ENCODE data around the gene MYOZ3.

DNA sequence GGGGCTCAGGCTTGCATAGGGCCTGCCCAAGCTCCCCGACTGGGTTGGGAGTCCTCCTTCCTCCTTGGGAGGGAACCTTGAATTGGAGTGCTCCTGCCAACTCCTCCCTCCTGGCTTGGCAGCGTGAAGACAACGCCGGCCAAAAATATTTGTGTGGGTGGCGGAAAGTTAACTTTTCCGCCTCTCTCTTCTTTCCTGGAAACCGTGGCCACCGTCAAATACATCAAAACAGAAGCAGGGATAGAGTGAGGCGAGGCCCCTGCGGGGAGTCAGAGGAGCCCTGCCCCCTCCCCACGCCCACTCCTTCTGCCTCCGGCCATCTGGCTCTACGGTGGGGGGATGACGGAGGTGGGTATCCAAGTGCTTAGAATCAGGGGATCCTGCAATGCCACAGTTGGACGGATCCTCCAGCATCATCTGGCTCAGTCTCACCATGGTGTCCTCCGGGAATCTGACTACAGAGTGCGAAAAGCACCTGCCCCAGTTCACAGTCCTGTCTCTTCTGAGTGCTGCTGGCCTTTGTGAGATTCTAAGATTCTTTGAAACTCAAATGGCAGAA, 45.8 kb upstream of the MYOZ3 start:
- TF ChIP-seq CTCF (IDR thresholded peaks at IDR 0.05) (no peak), EZH2 (IDR thresholded peaks at IDR 0.05; ENCODE audit: borderline replicate concordance, insufficient read depth, low read depth, low read length, poor library complexity, severe bottlenecking) (no peak)

All from B cell (primary cell).